Neural cell (in vitro differentiated cells): ENCODE results near the gene ABHD2.

Experiments
- CTCF ChIP-seq: fragments of 450-650 bp; IDR thresholded peaks from 2 replicates; pipeline ENCODE4 v1.5.1; 2014; ENCODE audit warnings: antibody characterized with exemption, mild to moderate bottlenecking, moderate library complexity; ENCODE audit not compliant: poor library complexity, severe bottlenecking
- POLR2AphosphoS5 ChIP-seq: IDR thresholded peaks from 2 replicates; pipeline ENCODE4 v1.6.1; 2012
- RAD21 ChIP-seq: fragments of 450-650 bp; conservative IDR thresholded peaks from 2 replicates; pipeline ENCODE4 v1.6.1; 2014; ENCODE audit warnings: antibody characterized with exemption, mild to moderate bottlenecking, moderate library complexity
- REST ChIP-seq: IDR thresholded peaks from 2 replicates; pipeline ENCODE4 v1.6.1; 2012; ENCODE audit warnings: borderline replicate concordance
- SMC3 ChIP-seq: fragments of 450-650 bp; conservative IDR thresholded peaks from 2 replicates; pipeline ENCODE4 v1.6.1; 2014; ENCODE audit warnings: antibody characterized with exemption, mild to moderate bottlenecking, moderate library complexity; ENCODE audit not compliant: poor library complexity
- TAF1 ChIP-seq: IDR thresholded peaks from 2 replicates; pipeline ENCODE4 v1.6.1; 2012; ENCODE audit warnings: low read depth

GRCh38 chr15:89187986-89188514 is 99.8 kb downstream of the ABHD2 start:
- TF ChIP-seq POLR2AphosphoS5 = no peak
- no peak for TF ChIP-seq REST
- TF ChIP-seq CTCF = no peak
- no peak for TF ChIP-seq SMC3
- TF ChIP-seq RAD21 = no peak
- TF ChIP-seq TAF1 = no peak
